Measurements from ENCODE around the gene STK32A.

DNA sequence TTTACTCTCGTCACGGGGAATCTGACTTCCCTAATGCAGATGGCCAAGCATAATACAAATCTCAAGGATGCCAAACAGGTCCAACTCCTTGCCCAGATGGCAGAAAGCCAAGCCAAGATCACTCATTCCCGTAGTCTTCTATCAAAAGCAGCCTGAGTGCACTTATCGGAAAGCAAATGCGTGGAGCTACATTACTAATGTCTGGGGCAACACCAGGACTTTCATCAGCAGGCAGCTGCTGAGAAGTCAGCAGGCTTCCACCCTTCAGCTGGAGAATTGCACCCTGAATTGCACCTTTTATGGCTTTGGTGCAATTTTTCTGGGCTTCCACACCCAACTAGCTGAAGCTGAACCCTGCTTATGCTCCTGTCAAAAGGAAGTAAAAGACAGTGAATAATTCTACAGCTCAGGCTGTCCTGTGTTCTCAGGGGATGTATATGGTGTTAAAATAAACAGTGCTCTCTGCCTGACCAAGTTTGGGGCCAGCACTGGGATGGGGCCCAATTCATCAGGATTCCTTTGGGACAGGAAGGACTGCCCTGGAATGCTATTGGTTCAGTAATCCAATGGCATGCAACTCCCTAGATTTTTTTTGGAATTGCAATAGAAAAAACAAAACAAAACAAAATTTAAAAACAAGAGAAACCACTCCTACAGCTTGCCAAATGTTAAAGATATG lies 182.4 kb downstream of the STK32A start:
- TF ChIP-seq POLR2A (IDR thresholded peaks at IDR 0.05): no peak
- TF ChIP-seq, protein P1, sequence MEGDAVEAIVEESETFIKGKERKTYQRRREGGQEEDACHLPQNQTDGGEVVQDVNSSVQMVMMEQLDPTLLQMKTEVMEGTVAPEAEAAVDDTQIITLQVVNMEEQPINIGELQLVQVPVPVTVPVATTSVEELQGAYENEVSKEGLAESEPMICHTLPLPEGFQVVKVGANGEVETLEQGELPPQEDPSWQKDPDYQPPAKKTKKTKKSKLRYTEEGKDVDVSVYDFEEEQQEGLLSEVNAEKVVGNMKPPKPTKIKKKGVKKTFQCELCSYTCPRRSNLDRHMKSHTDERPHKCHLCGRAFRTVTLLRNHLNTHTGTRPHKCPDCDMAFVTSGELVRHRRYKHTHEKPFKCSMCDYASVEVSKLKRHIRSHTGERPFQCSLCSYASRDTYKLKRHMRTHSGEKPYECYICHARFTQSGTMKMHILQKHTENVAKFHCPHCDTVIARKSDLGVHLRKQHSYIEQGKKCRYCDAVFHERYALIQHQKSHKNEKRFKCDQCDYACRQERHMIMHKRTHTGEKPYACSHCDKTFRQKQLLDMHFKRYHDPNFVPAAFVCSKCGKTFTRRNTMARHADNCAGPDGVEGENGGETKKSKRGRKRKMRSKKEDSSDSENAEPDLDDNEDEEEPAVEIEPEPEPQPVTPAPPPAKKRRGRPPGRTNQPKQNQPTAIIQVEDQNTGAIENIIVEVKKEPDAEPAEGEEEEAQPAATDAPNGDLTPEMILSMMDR (IDR thresholded peaks at IDR 0.05): no peak

All from heart left ventricle (tissue), 13 donors.